Measurements from ENCODE around the gene SAMD1. TPM values are rescaled to one million over a fixed set of nuclear protein-coding genes. Genes with fewer than 3 reads are reported as not detected.

SAMD1 gene
- total RNA-seq, 1 donor from 2014 or later = 55.9 TPM

DNA sequence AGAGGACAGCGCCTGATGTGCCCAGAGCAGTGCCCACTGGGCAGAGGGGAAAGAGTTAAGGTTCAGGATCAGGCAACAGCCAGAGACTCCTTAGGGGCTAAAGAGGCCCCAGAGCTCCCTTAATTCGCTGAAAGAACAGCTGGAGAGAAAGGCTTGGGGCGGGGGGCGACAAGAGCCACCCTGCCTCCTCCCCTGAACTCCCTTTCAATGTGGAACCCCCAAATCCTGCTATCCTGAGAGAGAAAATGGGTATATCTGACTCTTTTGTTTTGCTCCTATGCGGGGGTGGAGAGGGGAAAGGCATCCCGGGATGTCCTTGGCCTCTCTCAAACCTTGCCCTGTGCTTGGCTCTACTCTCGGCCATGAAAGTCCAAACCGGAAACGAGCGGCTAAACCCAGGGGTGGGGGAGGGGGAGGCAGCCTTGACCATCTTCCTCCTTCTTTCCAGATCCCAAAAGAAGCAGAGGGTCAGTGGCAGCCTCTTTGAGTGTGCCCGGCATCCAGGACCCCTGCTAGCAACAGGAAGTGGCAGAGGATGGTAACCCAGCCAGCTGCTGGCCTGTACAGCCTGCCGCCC is 22.3 kb upstream of the SAMD1 start:
- DNase-seq (ENCODE audit: extremely low spot score, unreplicated experiment) = no peak
- no peaks in the 10 kb centered on the region for H3K27me3 Mint-ChIP-seq
- TF ChIP-seq, protein P1, sequence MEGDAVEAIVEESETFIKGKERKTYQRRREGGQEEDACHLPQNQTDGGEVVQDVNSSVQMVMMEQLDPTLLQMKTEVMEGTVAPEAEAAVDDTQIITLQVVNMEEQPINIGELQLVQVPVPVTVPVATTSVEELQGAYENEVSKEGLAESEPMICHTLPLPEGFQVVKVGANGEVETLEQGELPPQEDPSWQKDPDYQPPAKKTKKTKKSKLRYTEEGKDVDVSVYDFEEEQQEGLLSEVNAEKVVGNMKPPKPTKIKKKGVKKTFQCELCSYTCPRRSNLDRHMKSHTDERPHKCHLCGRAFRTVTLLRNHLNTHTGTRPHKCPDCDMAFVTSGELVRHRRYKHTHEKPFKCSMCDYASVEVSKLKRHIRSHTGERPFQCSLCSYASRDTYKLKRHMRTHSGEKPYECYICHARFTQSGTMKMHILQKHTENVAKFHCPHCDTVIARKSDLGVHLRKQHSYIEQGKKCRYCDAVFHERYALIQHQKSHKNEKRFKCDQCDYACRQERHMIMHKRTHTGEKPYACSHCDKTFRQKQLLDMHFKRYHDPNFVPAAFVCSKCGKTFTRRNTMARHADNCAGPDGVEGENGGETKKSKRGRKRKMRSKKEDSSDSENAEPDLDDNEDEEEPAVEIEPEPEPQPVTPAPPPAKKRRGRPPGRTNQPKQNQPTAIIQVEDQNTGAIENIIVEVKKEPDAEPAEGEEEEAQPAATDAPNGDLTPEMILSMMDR (conservative IDR thresholded peaks at IDR 0.05) = no peak
- H3K4me1 Mint-ChIP-seq (ENCODE audit: unreplicated experiment) = peaks cover 19% of the 10 kb centered on the region
- peak overlapping the region; percentile 59 for H3K4me3 Mint-ChIP-seq
- no peaks in the 10 kb centered on the region for H3K36me3 Mint-ChIP-seq
- H3K27ac Mint-ChIP-seq = no peak overlapping the region
- no peaks in the 10 kb centered on the region for H3K9me3 Mint-ChIP-seq

DNA sequence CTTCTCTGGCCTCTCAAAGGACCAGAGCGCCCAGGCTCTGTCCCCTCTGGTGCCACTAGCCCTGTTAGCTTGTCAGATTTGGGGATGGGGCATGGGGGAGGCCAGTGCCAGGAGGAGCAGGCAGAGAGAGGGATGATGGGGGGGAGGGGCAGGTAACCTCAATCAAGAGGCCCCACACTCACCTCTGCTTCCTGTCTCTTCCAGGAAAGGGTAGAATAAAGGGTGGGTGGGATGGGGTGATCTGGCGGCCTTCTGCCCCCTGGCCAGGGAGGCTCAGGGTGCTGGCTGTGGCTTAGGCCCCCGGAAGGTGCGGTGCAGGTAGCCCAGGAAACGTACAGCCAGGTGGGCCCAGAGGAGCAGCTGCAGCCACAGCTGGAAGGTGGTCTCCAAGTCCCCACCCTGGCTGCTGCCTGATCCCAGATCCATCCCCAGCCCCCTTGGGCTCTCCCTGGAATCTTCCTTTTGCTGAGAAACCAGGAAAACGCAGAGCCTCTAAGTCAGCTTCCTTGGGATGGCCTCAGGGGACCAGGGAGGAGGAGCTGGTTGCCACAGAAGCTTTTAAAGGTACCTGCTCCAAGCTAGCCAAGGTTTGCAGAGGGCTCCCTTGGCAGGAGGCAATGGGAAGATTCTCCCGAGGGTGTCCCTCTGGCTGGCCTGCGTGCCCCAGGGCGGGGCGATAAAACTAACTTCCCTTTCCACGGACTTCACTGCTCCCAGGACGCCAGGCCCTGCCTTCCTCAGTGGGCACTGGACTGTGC is 21.7 kb upstream of the SAMD1 start:
- no peaks in the 10 kb centered on the region for H3K27me3 Mint-ChIP-seq
- H3K4me3 Mint-ChIP-seq = no peak overlapping the region
- no peaks in the 10 kb centered on the region for H3K36me3 Mint-ChIP-seq
- peaks cover 19% of the 10 kb centered on the region for H3K4me1 Mint-ChIP-seq (ENCODE audit: unreplicated experiment)
- H3K9me3 Mint-ChIP-seq = no peaks in the 10 kb centered on the region
- no peak overlapping the region for H3K27ac Mint-ChIP-seq
- TF ChIP-seq, protein P1 (conservative IDR thresholded peaks at IDR 0.05) = no peak
- no peak for DNase-seq (ENCODE audit: extremely low spot score, unreplicated experiment)

DNA sequence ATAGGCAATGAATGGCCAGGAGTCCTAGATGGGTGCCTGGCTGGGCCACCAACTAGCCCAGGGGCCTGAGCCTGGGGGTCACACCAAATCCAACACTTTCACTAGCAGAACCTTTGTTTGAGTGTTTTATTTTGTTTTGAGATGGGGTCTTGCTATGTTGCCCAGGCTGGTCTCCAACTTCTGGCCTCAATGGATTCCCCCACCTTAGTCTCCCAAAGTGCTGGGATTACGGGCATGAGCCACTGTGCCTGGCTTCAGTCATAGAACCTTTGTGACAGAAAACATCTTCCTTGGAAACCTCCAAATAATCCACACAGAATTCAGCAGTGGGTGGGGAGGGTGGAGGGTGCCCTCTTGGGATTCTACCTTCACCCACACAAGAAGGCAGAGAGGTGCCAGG is 20.9 kb upstream of the SAMD1 start:
- H3K9me3 Mint-ChIP-seq = no peaks in the 10 kb centered on the region
- no peaks in the 10 kb centered on the region for H3K36me3 Mint-ChIP-seq
- no peak overlapping the region for H3K27ac Mint-ChIP-seq
- H3K4me1 Mint-ChIP-seq (ENCODE audit: unreplicated experiment) = peaks cover 16% of the 10 kb centered on the region
- no peaks in the 10 kb centered on the region for H3K27me3 Mint-ChIP-seq
- no peak for DNase-seq (ENCODE audit: extremely low spot score, unreplicated experiment)
- TF ChIP-seq, protein P1 (conservative IDR thresholded peaks at IDR 0.05) = no peak
- H3K4me3 Mint-ChIP-seq = no peak overlapping the region

DNA sequence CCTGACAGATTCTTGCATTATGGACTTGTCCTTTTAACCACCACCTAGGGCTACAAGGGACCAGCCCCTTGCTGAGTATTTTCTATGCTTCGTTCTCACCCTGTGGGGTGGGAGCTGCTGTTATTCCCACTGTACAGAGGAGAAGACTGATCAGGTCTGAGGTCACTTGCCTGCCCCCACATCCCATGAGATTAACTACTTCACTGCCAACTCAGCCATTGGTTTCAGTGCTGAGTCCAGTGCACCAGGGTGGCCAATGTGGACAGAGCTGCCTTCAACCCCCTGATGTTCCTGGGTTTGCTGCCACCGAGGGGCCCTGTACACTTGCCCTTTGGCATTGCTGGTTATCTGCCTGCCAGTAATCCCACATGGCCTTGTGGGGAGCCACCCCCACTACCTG is 20.1 kb upstream of the SAMD1 start:
- H3K27me3 Mint-ChIP-seq = no peaks in the 10 kb centered on the region
- no peak overlapping the region for H3K27ac Mint-ChIP-seq
- H3K4me3 Mint-ChIP-seq = no peak overlapping the region
- TF ChIP-seq, protein P1 (conservative IDR thresholded peaks at IDR 0.05) = no peak
- H3K4me1 Mint-ChIP-seq (ENCODE audit: unreplicated experiment) = peaks cover 8% of the 10 kb centered on the region
- no peak for DNase-seq (ENCODE audit: extremely low spot score, unreplicated experiment)
- H3K9me3 Mint-ChIP-seq = no peaks in the 10 kb centered on the region
- H3K36me3 Mint-ChIP-seq = no peaks in the 10 kb centered on the region

DNA sequence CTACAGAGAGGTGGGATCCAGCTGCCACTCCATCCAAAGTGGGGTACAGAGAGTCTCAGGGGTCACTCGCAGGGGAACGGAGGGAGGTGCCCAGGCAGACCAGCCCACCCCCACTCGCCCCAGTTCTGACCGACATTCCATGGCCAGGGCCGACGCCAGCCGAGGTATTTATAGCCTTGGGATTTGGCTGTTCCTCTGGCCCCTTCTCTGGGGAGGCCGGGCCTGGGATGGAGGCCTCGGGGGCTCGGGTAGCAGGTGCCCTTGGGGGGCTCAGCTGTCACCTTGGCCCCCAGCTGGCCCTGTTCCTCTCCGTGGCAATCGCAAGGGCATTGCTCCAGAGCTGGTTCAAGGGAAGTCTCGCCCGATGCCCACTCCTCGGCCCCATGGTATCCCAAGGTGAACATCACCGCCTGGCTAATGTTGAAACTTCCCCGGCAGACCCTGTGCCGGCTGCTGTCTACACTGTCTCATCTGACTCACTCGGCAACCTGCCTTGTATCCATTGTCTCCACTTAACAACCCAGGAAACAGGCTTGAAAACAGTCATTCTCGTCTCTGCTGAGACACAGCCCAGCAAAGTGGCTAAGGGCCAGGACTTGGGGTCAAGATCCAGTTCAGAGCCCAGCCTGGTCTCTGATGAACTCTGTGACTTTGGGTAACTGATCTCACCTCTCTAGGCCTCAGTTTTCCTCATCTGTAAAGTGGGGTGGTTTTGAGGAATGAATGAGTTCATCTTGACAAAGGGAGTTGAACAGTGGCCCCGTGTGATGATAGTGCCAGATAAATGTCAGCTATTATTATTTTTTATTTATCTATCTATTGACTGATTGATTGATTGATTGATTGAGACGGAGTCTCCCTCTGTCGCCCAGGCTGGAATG is 17.3 kb upstream of the SAMD1 start:
- Mint-ChIP-seq H3K27me3 (no peaks in the 10 kb centered on the region), H3K9me3 (no peaks in the 10 kb centered on the region), H3K4me3 (no peak overlapping the region), H3K27ac (no peak overlapping the region), H3K4me1 (ENCODE audit: unreplicated experiment) (peaks cover 2% of the 10 kb centered on the region), H3K36me3 (no peaks in the 10 kb centered on the region)
- DNase-seq (ENCODE audit: extremely low spot score, unreplicated experiment) = no peak
- TF ChIP-seq, protein P1 (conservative IDR thresholded peaks at IDR 0.05) = no peak
